Testis (tissue), 3 donors: ENCODE measurements around the gene KCNB1. TPM values are rescaled to one million over a fixed set of nuclear protein-coding genes. Genes with fewer than 3 reads are reported as not detected.

Source experiments
- DNase-seq: peaks from one replicate; pipeline ENCODE4 v3.0.0-alpha.2; 2019
- H3K27ac ChIP-seq, 2 donors: fragments of 200-600 bp; sonication (generic); one replicate each; pipeline ENCODE4 v1.5.1; 2019
- H3K27me3 ChIP-seq: fragments of 200-600 bp; sonication (generic); one replicate; pipeline ENCODE4 v1.5.1; 2019
- H3K36me3 ChIP-seq: fragments of 200-600 bp; sonication (generic); one replicate; pipeline ENCODE4 v1.5.1; 2017; ENCODE audit warnings: low read depth; ENCODE audit errors: missing control alignments
- H3K4me1 ChIP-seq: fragments of 200-600 bp; sonication (generic); one replicate; pipeline ENCODE4 v1.5.1; 2019
- H3K4me3 ChIP-seq, 2 donors: fragments of 200-600 bp; sonication (generic); one replicate each; pipeline ENCODE4 v1.5.1; 2017 to 2019
- H3K9me3 ChIP-seq: fragments of 200-600 bp; sonication (generic); one replicate; pipeline ENCODE4 v1.5.1; 2017
- POLR2A ChIP-seq: fragments of 450-650 bp; IDR thresholded peaks from one replicate; pipeline ENCODE4 v1.6.1; 2017; ENCODE audit warnings: antibody characterized with exemption, mild to moderate bottlenecking, moderate library complexity
- WGBS, 2 donors: methylation state at CpG; one replicate each; pipeline ENCODE4 v1.1.5; 2018; 5-methylcytosine and 5-hydroxymethylcytosine counted together
- intact Hi-C: fragments of 100-400 bp; cut with DNase I; formaldehyde crosslinking; loops from one replicate; pipeline ENCODE4 v1.15.1; 2023; ENCODE audit warnings: low total_unique reads
- polyA plus RNA-seq: library from polyadenylated mRNA; stranded (reverse); fragments of 350-450 nt; fragmentation: Illumina TruSeq; extraction: RNeasy Lipid Tissue Mini Kit (QIAGEN cat#74804); gene quantifications from one replicate; pipeline ENCODE4 v1.2.3, GENCODE V29; 2014; ENCODE audit warnings: low read depth, low replicate concordance; ENCODE audit not compliant: insufficient read depth
- total RNA-seq, 2 donors: library from RNA; depleted of rRNA; stranded (reverse); fragments of >200 nt; gene quantifications; one replicate each; pipeline ENCODE4 v1.2.3, GENCODE V29; 2016
- TF ChIP-seq, protein P1 (sequence below), 3 experiments: fragments of 450-650 bp in 2 of 3; fragments of 200-600 bp in 1 of 3; sonication (generic) in 1 of 3; IDR thresholded peaks; one replicate each; pipeline ENCODE4 v1.5.1; 2016 to 2019; ENCODE audit warnings: antibody characterized with exemption in 3 of 3, mild to moderate bottlenecking in 2 of 3, moderate library complexity in 1 of 3

The KCNB1 gene
- total and polyA plus RNA-seq, 3 donors from 2014 or later: 1.5 to 4.6 (median 2.3) TPM

DNA sequence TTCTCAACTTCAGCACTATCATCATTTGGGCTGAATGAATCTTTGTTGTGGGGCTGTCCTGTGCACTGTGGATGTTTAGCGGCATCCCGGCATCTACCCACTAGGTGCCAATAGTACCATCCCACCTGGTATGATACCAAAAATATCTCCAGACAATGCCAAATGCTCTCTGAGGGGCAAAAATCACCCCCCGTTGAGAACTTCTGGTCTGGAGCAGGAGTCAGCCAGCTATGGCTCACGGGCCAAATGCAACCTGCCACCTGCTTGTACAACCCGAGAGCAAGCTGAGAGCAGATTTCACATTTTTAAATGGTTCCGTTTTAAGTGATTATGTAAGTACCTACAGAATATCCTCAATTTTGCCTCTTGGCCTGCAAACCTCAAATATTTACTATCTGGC lies 26.8 kb downstream of the KCNB1 start:
- TF ChIP-seq POLR2A: no peak
- TF ChIP-seq, protein P1, sequence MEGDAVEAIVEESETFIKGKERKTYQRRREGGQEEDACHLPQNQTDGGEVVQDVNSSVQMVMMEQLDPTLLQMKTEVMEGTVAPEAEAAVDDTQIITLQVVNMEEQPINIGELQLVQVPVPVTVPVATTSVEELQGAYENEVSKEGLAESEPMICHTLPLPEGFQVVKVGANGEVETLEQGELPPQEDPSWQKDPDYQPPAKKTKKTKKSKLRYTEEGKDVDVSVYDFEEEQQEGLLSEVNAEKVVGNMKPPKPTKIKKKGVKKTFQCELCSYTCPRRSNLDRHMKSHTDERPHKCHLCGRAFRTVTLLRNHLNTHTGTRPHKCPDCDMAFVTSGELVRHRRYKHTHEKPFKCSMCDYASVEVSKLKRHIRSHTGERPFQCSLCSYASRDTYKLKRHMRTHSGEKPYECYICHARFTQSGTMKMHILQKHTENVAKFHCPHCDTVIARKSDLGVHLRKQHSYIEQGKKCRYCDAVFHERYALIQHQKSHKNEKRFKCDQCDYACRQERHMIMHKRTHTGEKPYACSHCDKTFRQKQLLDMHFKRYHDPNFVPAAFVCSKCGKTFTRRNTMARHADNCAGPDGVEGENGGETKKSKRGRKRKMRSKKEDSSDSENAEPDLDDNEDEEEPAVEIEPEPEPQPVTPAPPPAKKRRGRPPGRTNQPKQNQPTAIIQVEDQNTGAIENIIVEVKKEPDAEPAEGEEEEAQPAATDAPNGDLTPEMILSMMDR (IDR thresholded peaks at IDR 0.05): no peak

DNA sequence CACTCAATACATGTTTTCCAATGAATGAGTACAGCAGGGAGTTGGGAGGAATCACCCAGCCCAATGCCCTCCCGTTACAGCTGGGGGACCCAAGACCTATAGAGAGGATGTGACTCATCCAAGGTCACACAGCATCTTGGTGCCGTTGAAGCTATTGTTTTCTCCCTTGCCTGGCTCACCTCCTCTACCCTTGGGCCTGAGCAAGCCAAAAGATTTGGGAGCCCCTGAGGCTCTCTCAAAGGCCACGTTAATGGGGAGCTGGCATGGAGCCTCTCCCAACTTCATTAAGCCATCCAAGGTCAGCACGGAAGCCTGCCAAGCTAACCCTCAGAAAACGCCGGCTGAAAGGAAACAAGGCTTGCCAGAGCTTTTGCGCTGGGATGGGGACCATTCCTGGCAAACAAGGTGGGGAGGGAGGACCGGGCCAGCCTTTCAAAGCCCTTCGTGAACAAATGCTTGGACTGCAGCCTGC lies 30.4 kb downstream of the KCNB1 start:
- TF ChIP-seq, protein P1 (IDR thresholded peaks at IDR 0.05): no peak
- TF ChIP-seq POLR2A: no peak
- WGBS, 2 donors: 20 to 29% methylated on average over 7 to 9 of the region's 9 CpGs
- Histone ChIP-seq H3K36me3 (no peaks in the 10 kb centered on the region), H3K4me1 (peaks cover 7% of the 10 kb centered on the region), H3K4me3 (no peak overlapping the region), H3K9me3 (no peaks in the 10 kb centered on the region), H3K27me3 (no peaks in the 10 kb centered on the region), H3K27ac (no peak overlapping the region)
- intact Hi-C loops: no loop called here
- DNase-seq: peak; percentile 42

More for the DNA sequence above, 26.8 kb downstream of the KCNB1 start:
- no peak for DNase-seq
- intact Hi-C loops: no loop called here
- peaks cover under 1% of the 10 kb centered on the region for H3K4me1 ChIP-seq
- 86 to 93% methylated on average over 4 to 6 of the region's 6 CpGs for WGBS, 2 donors
- no peaks in the 10 kb centered on the region for H3K27me3 ChIP-seq
- no peaks in the 10 kb centered on the region for H3K9me3 ChIP-seq
- H3K27ac ChIP-seq: no peak overlapping the region
- H3K36me3 ChIP-seq: no peaks in the 10 kb centered on the region
- H3K4me3 ChIP-seq: no peak overlapping the region

DNA sequence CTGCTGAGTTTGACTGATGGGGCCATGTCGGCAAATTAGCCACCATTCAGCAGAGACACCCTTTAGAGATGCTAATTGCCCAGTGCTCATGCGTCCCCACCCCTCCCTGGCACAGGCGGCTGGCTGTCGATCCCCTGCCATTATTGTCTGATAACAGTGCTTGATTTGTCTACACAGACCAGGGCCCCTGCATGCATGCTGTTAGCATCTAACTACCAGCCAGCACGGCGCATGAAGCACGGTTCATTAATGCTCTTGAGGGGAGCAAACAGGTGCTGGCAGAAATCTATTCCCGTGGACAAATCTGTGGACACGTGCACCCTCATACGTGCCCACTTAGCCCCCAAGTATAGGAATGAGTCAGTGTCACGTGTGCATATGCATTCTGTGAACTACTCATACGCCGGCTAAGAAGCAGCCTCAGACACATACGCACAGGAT lies 32.2 kb downstream of the KCNB1 start:
- Histone ChIP-seq H3K4me3 (no peak overlapping the region), H3K27me3 (no peaks in the 10 kb centered on the region), H3K4me1 (peaks cover 25% of the 10 kb centered on the region), H3K27ac (no peak overlapping the region), H3K9me3 (no peaks in the 10 kb centered on the region), H3K36me3 (no peaks in the 10 kb centered on the region)
- DNase-seq: no peak
- WGBS, 2 donors: 68 to 71% methylated on average over 11 to 14 of the region's 14 CpGs
- intact Hi-C loops: no loop called here
- no peak for TF ChIP-seq POLR2A
- TF ChIP-seq, protein P1 (IDR thresholded peaks at IDR 0.05): no peak

DNA sequence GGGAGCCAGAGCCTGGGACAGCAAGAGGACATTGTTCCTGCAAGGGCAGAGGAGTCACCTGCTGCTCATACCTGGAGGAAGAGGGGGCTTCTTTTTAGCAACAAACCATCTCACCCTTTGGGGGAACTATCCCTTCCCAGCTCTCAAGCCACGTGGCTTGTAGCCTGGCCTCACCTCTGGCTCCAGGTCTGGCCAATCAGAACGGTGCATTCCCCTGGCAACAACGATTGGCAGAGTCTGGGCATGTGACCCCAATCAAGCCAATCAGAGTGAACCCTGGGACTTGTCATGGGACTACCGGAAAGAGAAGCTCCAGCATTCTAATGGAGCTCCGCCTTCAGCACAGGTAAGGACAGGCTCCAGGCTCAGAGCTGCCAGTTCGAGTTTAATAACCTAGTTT lies 33.6 kb downstream of the KCNB1 start:
- Histone ChIP-seq H3K9me3 (no peaks in the 10 kb centered on the region), H3K36me3 (no peaks in the 10 kb centered on the region), H3K4me1 (peaks cover 38% of the 10 kb centered on the region), H3K27ac (no peak overlapping the region), H3K27me3 (no peaks in the 10 kb centered on the region), H3K4me3 (peak overlapping the region in 1 of 2 donors; percentile 18)
- DNase-seq: peak; percentile 75
- WGBS, 2 donors: 60 to 77% methylated on average over 6 of the region's 6 CpGs
- no peak for TF ChIP-seq POLR2A
- TF ChIP-seq, protein P1 (IDR thresholded peaks at IDR 0.05): no peak
- intact Hi-C loops: loop anchor here (10.0 kb wide), 1 partner anchor 64 kb away; no protein-coding TSS in a partner anchor
